Loucy (cell line): Measurements from ENCODE around the gene KNDC1.

Source experiments
- EZH2phosphoT487 ChIP-seq: fragments of 200-600 bp; IDR thresholded peaks from 2 replicates; pipeline ENCODE4 v1.6.1; 2018; ENCODE audit warnings: antibody characterized with exemption, mild to moderate bottlenecking, moderate library complexity, borderline replicate concordance
- TF ChIP-seq, protein P1 (sequence below): fragments of 200-600 bp; sonication (generic); conservative IDR thresholded peaks from 2 replicates; pipeline ENCODE4 v1.5.1; 2014; ENCODE audit warnings: mild to moderate bottlenecking, antibody characterized with exemption, low read length

DNA sequence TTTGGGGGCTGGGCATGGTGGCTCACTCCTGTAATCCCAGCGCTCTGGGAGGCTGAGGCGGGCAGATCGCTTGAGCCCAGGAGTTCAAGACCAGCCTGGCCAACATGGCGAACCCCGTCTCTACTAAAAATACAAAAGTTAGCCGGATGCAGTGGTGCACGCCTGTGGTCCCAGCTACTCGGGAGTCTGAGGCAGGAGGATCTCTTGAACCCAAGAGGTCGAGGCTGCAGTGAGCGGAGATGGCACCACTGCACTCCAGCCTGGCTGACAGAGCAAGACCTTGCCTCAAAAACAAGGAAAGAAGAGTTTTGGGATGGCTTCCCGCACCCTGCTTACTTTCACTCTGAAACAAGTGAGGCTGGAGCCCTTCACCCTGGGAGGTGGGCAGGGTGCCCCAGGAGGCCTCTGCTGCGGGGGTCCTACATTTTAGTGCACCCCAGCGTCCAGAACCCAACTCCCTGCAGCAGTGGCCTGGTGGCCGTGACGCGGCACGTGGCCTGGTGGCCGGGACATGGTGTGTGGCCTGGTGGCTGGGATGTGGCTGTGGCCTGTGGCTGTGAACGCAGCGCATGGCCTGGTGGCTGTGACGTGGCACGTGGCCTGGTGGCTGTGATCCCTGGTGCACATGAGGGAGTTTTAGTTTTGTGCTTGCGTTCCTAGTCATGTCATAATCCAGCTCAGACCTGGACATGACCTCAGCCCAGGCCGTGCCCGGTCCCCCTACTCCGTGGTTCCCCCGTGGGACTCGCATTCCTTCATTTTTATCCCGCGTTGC, 9.3 kb downstream of the KNDC1 start:
- TF ChIP-seq, protein P1, sequence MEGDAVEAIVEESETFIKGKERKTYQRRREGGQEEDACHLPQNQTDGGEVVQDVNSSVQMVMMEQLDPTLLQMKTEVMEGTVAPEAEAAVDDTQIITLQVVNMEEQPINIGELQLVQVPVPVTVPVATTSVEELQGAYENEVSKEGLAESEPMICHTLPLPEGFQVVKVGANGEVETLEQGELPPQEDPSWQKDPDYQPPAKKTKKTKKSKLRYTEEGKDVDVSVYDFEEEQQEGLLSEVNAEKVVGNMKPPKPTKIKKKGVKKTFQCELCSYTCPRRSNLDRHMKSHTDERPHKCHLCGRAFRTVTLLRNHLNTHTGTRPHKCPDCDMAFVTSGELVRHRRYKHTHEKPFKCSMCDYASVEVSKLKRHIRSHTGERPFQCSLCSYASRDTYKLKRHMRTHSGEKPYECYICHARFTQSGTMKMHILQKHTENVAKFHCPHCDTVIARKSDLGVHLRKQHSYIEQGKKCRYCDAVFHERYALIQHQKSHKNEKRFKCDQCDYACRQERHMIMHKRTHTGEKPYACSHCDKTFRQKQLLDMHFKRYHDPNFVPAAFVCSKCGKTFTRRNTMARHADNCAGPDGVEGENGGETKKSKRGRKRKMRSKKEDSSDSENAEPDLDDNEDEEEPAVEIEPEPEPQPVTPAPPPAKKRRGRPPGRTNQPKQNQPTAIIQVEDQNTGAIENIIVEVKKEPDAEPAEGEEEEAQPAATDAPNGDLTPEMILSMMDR, result no peak
- no peak for TF ChIP-seq EZH2phosphoT487
